HEK293 (cell line): Measurements from ENCODE around the gene HHLA2.
"Not testable (repeated sequence)": the region's sequence is repeated elsewhere in the genome, so short reads cannot be mapped to it uniquely, and the experiment has no call there.

Experiments
- CTCF ChIA-PET: fragments of 350-600 bp; formaldehyde crosslinking; extraction: SDS; loops from one replicate; lab custom pipeline; 2021; ENCODE audit warnings: antibody characterized with exemption; lab: Yijun Ruan, JAX
- POLR2A ChIA-PET: fragments of 300-600 bp; formaldehyde crosslinking; extraction: SDS; loops from one replicate; lab custom pipeline; 2020; ENCODE audit warnings: antibody characterized with exemption, inconsistent platforms; lab: Yijun Ruan, JAX
- H3K27ac ChIP-seq: fragments of 200-500 bp; sonication (Bioruptor generic); 2 replicates; pipeline ENCODE4 v1.5.1; 2014; ENCODE audit warnings: low read depth, low read length, control low read depth, inconsistent platforms; ENCODE audit errors: extremely low read depth
- H3K36me3 ChIP-seq, 2 experiments: fragments of 200-500 bp in 1 of 2; sonication (Bioruptor generic) in 1 of 2; 1 replicate in 1 of 2; 2 replicates in 1 of 2; pipeline ENCODE4 v1.5.1; 2014 to 2017; ENCODE audit warnings: inconsistent platforms in 2 of 2, low read length in 2 of 2; ENCODE audit not compliant: control insufficient read depth in 2 of 2, insufficient read depth in 1 of 2
- H3K4me1 ChIP-seq: fragments of 200-500 bp; sonication (Bioruptor generic); 2 replicates; pipeline ENCODE4 v1.5.1; 2014; ENCODE audit warnings: mild to moderate bottlenecking, low read length, inconsistent platforms; ENCODE audit not compliant: control insufficient read depth, insufficient read depth
- H3K4me3 ChIP-seq: 2 replicates; pipeline ENCODE4 v1.5.1; 2011; ENCODE audit warnings: low read depth, mild to moderate bottlenecking, control low read depth, low read length, moderate library complexity
- H3K9me3 ChIP-seq: fragments of 200-500 bp; sonication (Bioruptor generic); 2 replicates; pipeline ENCODE4 v1.5.1; 2014; ENCODE audit warnings: low read depth, low read length, inconsistent platforms; ENCODE audit not compliant: control insufficient read depth, insufficient read depth
- BCL11A ChIP-seq: fragments of 450-650 bp; formaldehyde crosslinking; IDR thresholded peaks from 2 replicates; pipeline ENCODE4 v1.5.1; 2016; ENCODE audit warnings: low read depth, missing biosample characterization, missing genetic modification characterization
- IKZF3 ChIP-seq: fragments of 450-650 bp; IDR thresholded peaks from 2 replicates; pipeline ENCODE4 v1.5.0; 2018; ENCODE audit warnings: missing biosample characterization, mild to moderate bottlenecking, missing genetic modification characterization, moderate library complexity
- KLF9 ChIP-seq: fragments of 450-650 bp; formaldehyde crosslinking; IDR thresholded peaks from 2 replicates; pipeline ENCODE4 v1.5.1; 2016; ENCODE audit warnings: missing biosample characterization, missing genetic modification characterization, low read depth
- PBX3 ChIP-seq: sonication (generic); formaldehyde crosslinking; IDR thresholded peaks from 2 replicates; pipeline ENCODE4 v1.8.1; 2022; ENCODE audit warnings: mild to moderate bottlenecking, moderate library complexity, missing genetic modification reagents
- SP2 ChIP-seq: fragments of 450-650 bp; formaldehyde crosslinking; IDR thresholded peaks from 2 replicates; pipeline ENCODE4 v1.5.1; 2016; ENCODE audit warnings: missing biosample characterization, missing genetic modification characterization
- ZFP3 ChIP-seq: fragments of 450-650 bp; formaldehyde crosslinking; IDR thresholded peaks from 2 replicates; pipeline ENCODE4 v1.5.1; 2016; ENCODE audit warnings: low read depth, missing biosample characterization, missing genetic modification characterization
- ZNF146 ChIP-seq: fragments of 450-650 bp; formaldehyde crosslinking; IDR thresholded peaks from 2 replicates; pipeline ENCODE4 v1.5.1; 2016; ENCODE audit warnings: missing biosample characterization, missing genetic modification characterization
- ZNF16 ChIP-seq: fragments of 450-650 bp; formaldehyde crosslinking; IDR thresholded peaks from 2 replicates; pipeline ENCODE4 v1.5.1; 2016; ENCODE audit warnings: low read depth, missing biosample characterization, missing genetic modification characterization
- ZNF2 ChIP-seq: fragments of 450-650 bp; formaldehyde crosslinking; IDR thresholded peaks from 2 replicates; pipeline ENCODE4 v1.5.1; 2016; ENCODE audit warnings: missing biosample characterization, missing genetic modification characterization
- ZNF292 ChIP-seq: fragments of 450-650 bp; formaldehyde crosslinking; IDR thresholded peaks from 2 replicates; pipeline ENCODE4 v1.5.1; 2016; ENCODE audit warnings: low read depth, missing biosample characterization, missing genetic modification characterization, borderline replicate concordance
- ZNF350 ChIP-seq: fragments of 450-650 bp; formaldehyde crosslinking; IDR thresholded peaks from 2 replicates; pipeline ENCODE4 v1.5.0; 2017; ENCODE audit warnings: missing biosample characterization, mild to moderate bottlenecking, missing genetic modification characterization
- ZNF404 ChIP-seq: fragments of 450-650 bp; formaldehyde crosslinking; IDR thresholded peaks from 2 replicates; pipeline ENCODE4 v1.5.1; 2017; ENCODE audit warnings: missing biosample characterization, missing genetic modification characterization
- ZNF513 ChIP-seq: fragments of 450-650 bp; IDR thresholded peaks from 2 replicates; pipeline ENCODE4 v1.5.1; 2018; ENCODE audit warnings: missing biosample characterization, missing genetic modification characterization
- ZNF600 ChIP-seq: fragments of 450-650 bp; formaldehyde crosslinking; IDR thresholded peaks from 2 replicates; pipeline ENCODE4 v1.5.1; 2016; ENCODE audit warnings: missing biosample characterization, missing genetic modification characterization
- ZNF76 ChIP-seq: fragments of 450-650 bp; formaldehyde crosslinking; IDR thresholded peaks from 2 replicates; pipeline ENCODE4; 2016; ENCODE audit warnings: low read depth, missing biosample characterization, missing genetic modification characterization, borderline replicate concordance
- ZNF768 ChIP-seq: fragments of 450-650 bp; formaldehyde crosslinking; IDR thresholded peaks from 2 replicates; pipeline ENCODE4 v1.5.1; 2018; ENCODE audit warnings: missing biosample characterization, mild to moderate bottlenecking, missing genetic modification characterization
- ZXDB ChIP-seq: fragments of 450-650 bp; formaldehyde crosslinking; IDR thresholded peaks from 2 replicates; pipeline ENCODE4 v1.5.1; 2016; ENCODE audit warnings: missing biosample characterization, missing genetic modification characterization
- TF ChIP-seq, protein P1 (sequence below): fragments of 450-650 bp; formaldehyde crosslinking; IDR thresholded peaks from 2 replicates; pipeline ENCODE4 v1.5.1; 2016; ENCODE audit warnings: missing biosample characterization, missing genetic modification characterization, low read depth
- TF ChIP-seq, protein P2 (sequence below): fragments of 450-650 bp; formaldehyde crosslinking; IDR thresholded peaks from 2 replicates; pipeline ENCODE4 v1.5.1; 2016; ENCODE audit warnings: missing biosample characterization, missing genetic modification characterization

HHLA2 gene

GRCh38 chr3:108378153-108378951 lies 82.0 kb downstream of the HHLA2 start:
- no peak for TF ChIP-seq ZXDB (tag by site-specific recombination)
- no peak for TF ChIP-seq IKZF3
- TF ChIP-seq ZNF768 (tag by site-specific recombination): no peak
- TF ChIP-seq KLF9 (tag by site-specific recombination): no peak
- TF ChIP-seq ZNF513 (tag by site-specific recombination): no peak
- TF ChIP-seq ZNF76 (tag by site-specific recombination): no peak
- TF ChIP-seq ZNF2 (tag by site-specific recombination): no peak
- TF ChIP-seq, protein P1, sequence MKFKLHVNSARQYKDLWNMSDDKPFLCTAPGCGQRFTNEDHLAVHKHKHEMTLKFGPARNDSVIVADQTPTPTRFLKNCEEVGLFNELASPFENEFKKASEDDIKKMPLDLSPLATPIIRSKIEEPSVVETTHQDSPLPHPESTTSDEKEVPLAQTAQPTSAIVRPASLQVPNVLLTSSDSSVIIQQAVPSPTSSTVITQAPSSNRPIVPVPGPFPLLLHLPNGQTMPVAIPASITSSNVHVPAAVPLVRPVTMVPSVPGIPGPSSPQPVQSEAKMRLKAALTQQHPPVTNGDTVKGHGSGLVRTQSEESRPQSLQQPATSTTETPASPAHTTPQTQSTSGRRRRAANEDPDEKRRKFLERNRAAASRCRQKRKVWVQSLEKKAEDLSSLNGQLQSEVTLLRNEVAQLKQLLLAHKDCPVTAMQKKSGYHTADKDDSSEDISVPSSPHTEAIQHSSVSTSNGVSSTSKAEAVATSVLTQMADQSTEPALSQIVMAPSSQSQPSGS (tag by site-specific recombination): no peak
- TF ChIP-seq ZNF16 (tag by site-specific recombination): no peak
- TF ChIP-seq ZNF350: no peak
- TF ChIP-seq BCL11A: no peak
- no peak for TF ChIP-seq SP2
- TF ChIP-seq, all 188 proteins: peak for 0

GRCh38 chr3:108378952-108379342 lies 82.6 kb downstream of the HHLA2 start:
- H3K9me3 ChIP-seq, H3K36me3 ChIP-seq, CTCF ChIA-PET, POLR2A ChIA-PET, H3K27ac ChIP-seq, H3K4me1 ChIP-seq, H3K4me3 ChIP-seq: not testable (repeated sequence)
- peak; percentile 83 for TF ChIP-seq ZNF146 (tag by site-specific recombination)

More at GRCh38 chr3:108378153-108378951, 82.0 kb downstream of the HHLA2 start:
- H3K27ac ChIP-seq: no peak overlapping the region
- no peak overlapping the region for H3K4me3 ChIP-seq
- no peaks in the 10 kb centered on the region for H3K36me3 ChIP-seq
- no peaks in the 10 kb centered on the region for H3K9me3 ChIP-seq
- H3K4me1 ChIP-seq: no peaks in the 10 kb centered on the region
- CTCF ChIA-PET: no interaction called here
- POLR2A ChIA-PET: no interaction called here

DNA sequence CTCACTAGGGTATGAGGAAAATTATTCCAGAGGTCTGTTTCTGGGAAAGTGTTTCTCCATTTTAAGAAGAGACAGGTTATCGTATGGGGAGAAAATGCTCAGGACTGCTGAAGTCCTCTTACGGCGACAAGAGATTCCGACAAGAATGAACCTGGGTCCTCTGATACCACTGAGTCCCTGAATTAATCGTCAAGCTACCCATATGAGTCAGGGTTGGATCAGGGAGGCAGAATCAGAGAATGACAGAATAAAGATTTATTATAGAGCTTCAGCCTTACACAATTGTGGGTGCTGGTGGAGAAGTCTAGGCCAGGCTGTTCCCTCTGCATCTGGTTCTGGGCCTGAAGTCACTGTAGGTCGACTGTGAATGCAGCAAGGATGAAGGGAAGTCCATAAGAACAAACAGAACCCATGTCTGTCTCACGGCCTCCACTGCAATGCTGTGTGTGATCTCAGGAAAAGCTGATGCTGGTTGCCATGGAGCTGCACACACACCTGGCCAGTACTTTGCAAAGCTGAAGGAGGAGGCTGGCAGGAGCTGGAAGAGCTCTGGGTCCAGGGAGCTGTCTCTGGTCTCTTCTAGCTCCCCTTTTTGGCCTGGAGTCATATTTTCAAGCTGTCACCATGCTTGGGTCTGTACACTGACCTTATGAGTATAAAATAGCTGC lies 83.9 kb downstream of the HHLA2 start:
- TF ChIP-seq PBX3 (CRISPR knock-in tag) (no peak), ZNF404 (tag by site-specific recombination) (no peak), ZNF600 (tag by site-specific recombination) (no peak), ZFP3 (tag by site-specific recombination) (no peak), ZNF292 (no peak)
- TF ChIP-seq, protein P2, sequence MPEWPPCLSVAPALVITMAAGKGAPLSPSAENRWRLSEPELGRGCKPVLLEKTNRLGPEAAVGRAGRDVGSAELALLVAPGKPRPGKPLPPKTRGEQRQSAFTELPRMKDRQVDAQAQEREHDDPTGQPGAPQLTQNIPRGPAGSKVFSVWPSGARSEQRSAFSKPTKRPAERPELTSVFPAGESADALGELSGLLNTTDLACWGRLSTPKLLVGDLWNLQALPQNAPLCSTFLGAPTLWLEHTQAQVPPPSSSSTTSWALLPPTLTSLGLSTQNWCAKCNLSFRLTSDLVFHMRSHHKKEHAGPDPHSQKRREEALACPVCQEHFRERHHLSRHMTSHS (tag by site-specific recombination): no peak
- Histone ChIP-seq H3K4me1 (no peaks in the 10 kb centered on the region), H3K36me3 (no peaks in the 10 kb centered on the region), H3K4me3 (no peak overlapping the region), H3K9me3 (no peaks in the 10 kb centered on the region), H3K27ac (no peak overlapping the region)
- ChIA-PET POLR2A (no interaction called here), CTCF (no interaction called here)
